ENCODE results near the gene ATP2B2. TPM values are rescaled to one million over a fixed set of nuclear protein-coding genes. Genes with fewer than 3 reads are reported as not detected.

ATP2B2 gene
- polyA plus RNA-seq, 1 donor: 6.6 TPM

DNA sequence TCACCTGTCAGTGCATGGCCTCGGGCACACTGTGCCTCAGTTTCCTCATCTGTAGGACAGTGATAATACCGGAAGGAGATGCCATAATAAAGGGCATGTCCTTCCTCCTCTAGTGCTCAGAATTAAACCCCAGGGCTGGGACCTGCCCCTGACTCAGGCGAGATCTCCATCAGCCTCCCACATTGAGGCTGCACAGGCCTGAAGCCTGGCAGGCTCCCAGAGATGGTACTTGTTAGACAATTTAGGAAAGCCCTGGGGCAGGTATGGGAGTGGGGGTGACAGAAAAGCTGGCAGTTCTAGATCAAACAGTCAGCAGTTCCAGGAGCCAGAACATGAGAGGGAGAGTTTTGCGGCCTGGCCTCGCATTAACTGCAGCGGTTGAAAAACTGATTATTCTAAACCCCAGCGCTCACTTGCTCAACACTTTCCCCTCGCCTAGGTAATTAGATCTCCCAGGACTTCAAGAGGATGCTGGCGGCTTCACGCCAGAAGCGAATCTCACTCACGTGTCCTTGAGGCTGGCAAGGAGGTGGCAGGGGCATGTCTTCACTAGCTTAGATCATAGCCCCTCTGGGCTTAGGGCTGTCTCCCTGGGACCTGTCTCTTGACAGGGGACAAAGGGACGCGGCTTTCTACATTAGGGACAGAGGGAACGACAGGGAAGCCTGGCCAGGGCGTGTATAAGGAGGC lies 73.1 kb downstream of the ATP2B2 start:
- DNase-seq (ENCODE audit: low read depth): no peak

DNA sequence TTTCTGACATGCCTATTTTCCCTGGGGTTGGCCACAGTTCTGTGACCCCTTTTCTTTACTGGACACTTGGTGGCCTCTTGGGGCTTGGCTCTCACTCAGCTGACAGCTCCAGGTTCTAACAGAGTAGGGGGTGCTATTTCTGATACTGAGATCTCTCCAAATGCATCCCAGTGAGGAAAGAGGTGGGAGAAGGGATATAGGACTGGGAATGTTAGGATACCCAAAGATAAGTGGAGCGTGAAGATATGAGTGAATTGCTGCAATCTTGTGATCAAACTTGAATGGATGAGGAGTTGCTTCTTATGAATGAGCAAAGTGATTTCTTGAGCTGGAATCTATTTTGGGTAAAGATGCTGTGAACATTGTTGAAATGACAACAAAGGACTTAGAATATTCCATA lies 74.6 kb downstream of the ATP2B2 start:
- no peak for DNase-seq (ENCODE audit: low read depth)

DNA sequence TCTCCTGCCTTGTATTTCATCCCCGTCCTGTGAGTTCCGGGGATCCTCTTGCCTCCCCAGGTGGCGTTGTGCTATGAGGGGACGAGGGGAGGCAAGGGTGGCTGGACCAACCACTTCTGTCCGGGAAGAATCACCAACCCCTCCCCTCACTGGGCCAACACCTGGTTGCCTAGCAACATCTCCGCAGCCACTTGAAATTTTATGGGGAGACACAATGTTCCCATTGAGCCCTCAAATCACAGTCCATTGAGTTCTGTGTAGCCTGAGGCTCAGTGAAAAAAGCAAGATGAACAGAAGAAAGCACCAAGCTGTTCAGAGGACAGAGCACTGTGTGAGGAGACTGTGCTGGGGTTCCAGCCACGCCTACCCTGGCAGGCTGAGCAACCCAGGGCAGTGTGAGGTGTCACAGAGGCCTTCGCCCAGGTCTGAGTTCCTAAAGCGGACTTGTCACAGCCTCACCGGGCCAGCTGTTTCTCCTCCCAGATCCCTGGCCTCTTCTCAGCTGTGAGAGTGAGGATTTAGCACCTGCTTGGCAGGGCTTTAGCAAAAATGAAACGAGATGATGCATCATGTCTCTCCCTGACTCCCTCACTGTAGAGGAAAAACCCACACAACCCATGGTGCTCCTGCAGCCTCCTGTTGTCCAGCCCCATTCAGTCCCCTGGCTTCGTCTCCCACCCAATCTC lies 76.8 kb downstream of the ATP2B2 start:
- no peak for DNase-seq (ENCODE audit: low read depth)

DNA sequence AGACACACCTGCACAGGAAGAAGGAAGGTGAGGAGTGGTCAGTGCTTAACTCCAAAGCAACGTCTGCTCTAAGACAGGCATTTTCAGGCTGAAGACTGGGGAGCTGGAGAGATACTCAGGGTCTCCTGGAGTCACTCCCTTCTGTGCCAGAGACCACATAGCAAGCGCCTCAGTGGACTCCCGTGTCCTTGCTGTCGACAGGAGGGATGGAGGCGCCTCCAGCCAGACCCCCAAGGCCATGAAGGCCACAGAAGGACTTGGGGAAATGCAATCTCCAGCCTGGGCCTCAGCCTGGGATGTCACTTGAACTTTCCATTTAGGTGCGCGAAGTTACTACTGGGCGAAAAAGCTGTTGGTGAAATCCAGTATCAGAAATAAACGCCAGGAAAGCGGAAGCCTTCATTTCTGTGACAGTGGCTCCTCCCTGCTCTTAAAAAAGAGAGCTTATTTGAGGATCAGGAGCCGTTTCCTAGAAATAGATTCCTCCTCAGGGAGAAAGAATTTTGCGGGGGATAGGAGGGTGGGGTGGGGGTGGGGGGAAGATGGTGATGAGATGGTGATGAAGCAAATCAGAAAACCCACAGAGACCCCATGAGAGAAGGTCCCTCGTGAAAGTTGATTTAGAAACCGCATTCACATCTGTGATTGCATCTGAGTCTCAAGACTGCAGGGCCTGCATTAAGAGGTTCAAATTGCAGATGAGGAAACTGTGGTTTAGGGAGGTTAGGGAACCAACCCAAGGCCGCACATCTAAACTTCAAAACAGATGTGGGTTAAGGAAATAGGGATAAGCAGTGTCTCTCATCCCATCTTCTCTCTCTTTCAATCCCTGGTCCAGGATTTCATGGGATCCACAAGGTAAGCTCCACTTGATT lies 78.8 kb downstream of the ATP2B2 start:
- DNase-seq (ENCODE audit: low read depth): no peak

DNA sequence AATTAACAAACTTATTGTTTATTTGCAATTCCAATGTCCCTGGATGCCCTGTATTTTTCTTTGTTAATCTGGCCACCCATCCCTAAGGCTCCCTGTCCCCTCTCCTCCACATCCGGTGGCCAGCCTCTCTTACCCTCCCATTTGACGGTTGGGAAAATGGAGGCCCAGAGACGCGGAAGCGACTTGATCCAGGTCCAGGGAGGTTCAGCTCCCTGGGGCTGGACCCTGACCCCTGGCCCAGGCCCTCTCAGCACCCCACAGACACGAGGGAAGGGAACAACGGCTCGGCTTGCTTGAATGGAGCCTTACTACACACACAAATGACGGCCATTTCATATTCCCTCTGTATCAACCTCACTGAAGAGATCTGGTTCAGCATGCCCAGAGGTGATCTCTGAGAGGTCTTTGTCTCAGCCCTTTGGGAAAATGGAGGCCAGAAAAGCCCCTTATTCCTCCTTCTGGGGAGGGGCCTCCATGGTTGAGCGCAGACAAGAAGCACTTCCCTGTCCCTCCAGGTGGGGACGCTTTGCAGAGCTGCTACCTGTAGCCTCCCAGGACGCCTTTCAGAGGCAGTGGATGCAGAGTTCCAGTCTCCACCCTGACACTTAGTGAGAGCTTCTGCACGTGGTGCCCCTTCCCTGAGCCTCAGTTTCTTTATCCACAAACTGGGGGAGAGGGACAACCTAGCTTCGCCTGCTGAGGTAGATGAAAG lies 82.1 kb downstream of the ATP2B2 start:
- no peak for DNase-seq (ENCODE audit: low read depth)

- DNase-seq (ENCODE audit: low read depth): no peak
Measured at GRCh38 chr3:10421996-10422395, 83.4 kb downstream of the ATP2B2 start.

GRCh38 chr3:10420745-10421475 lies 84.5 kb downstream of the ATP2B2 start:
- DNase-seq (ENCODE audit: low read depth): no peak

DNA sequence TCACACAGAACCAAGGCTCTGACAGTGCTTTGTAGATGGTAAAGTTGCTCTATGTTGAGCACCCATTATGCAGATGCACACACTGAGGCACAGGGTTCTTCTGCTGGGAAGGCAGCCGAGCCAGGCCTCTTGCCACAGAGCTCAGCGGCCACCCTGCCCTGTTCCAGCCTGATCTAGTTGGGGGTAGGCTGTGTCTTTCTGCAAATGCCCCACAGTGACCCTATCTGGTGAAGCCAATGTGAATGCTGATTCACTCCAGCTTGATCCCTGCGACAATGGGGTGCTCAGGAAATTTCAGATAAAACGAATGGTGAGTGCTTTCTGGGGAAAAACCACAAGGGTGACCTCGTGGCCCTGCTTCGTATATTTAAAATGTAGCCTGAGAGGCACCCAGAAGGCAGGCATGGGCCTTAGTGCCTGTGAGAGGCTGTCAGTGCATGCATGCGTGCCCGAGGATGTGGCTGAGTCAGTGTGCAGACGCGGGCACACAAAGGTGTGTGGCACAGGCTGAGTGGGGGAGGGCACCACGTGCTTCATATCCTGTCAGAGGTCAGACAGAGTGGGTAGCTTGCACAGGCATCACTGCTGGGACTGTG lies 85.7 kb downstream of the ATP2B2 start:
- DNase-seq (ENCODE audit: low read depth): no peak

- DNase-seq (ENCODE audit: low read depth): no peak
Measured at GRCh38 chr3:10417847-10418246, 87.5 kb downstream of the ATP2B2 start.

DNA sequence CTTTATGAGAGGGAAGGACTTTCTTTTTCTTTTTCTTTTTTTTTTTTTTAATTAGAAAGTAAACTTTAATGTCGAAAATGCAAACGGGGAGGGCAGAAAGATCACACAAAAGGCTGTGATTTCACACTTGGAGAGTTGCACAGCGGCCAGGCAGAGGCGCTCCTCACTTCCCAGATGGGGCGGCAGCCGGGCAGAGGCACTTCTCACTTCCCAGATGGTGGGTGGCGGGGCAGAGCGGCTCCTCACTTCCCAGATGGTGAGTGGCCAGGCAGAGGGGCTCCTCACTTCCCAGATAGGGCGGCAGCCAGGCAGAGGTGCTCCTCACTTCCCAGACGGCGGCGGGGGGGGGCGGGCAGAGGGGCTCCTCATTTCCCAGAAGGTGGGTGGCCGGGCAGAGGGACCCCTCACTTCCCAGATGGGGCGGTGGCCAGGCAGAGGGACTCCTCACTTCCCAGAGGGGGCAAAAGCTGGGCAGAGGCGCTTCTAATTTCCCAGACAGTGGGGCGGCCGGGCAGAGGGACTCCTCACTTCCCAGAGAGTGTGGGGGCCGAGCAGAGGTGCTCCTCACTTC lies 88.6 kb downstream of the ATP2B2 start:
- no peak for DNase-seq (ENCODE audit: low read depth)

DNA sequence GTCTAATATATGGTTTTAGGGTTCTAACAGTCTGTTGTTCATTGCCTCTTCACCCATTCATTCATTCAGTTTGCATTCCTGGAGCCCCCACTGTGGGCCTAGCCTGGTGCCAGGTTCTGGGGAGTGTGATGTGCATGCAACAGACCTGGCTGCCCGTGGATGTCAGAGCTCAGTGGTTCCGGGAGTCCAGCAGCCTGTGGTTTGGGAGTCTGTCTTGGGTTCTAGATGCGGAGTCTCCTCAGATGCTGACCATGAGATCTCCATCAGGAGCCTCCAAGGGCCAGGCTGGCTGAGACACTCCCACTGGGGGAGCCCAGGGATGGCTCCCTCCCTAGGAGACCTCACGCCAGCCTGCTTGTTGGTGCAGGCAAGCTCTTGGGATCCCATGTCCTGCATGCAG lies 92.3 kb downstream of the ATP2B2 start:
- DNase-seq (ENCODE audit: low read depth): no peak

- DNase-seq (ENCODE audit: low read depth): no peak
Measured at GRCh38 chr3:10411598-10412332, 93.6 kb downstream of the ATP2B2 start.

DNA sequence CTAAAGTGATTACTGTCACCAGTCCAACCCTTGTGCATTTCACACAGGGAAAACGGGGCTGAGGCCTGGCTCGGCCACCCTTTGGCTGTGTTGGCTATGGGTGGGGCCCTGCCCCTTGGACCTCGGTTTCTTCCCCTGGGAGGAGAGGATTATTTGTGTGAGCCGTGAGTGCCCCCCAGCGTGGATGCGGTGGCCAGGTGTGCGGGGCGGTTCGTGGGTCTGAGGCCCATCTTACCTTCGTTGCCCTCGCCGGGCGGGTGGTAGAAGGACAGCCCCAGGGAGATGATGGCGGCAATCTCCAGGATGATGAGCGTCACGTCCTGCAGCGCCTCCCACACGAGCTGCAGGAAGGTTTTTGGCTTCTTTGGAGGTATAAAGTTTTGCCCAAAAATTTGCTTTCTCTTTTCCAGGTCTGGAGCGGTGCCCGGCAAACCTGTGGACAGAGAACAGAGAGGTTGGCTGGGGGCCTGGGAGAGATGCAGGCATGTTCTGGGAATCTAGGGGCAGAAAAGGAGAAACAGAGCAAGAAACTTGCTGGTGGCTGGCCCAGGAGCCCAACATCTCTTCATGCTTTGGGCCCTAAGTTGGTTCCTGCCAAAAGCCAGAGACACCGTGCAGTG lies 94.9 kb downstream of the ATP2B2 start:
- DNase-seq (ENCODE audit: low read depth): no peak

DNA sequence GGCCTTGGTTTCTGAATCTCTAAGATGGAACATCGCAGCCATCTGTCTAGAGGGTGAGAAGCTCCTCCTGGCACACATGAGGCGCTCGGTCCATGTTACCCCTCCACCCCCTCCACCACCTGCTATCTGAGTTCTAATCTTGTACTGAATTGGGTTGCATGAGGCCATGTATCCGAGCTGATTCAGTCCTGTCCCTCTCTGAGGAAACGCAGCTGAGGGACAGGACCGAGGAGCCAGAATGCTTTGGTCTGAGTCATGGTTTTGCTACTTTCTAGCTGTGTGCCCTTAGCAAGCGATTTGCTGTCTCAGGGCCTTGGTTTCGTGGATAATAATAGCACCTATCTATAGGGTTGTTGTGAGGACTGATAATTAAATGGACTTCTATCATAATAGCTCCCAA lies 96.7 kb downstream of the ATP2B2 start:
- DNase-seq (ENCODE audit: low read depth): no peak

GRCh38 chr3:10407361-10407760 lies 98.0 kb downstream of the ATP2B2 start:
- no peak for DNase-seq (ENCODE audit: low read depth)

DNA sequence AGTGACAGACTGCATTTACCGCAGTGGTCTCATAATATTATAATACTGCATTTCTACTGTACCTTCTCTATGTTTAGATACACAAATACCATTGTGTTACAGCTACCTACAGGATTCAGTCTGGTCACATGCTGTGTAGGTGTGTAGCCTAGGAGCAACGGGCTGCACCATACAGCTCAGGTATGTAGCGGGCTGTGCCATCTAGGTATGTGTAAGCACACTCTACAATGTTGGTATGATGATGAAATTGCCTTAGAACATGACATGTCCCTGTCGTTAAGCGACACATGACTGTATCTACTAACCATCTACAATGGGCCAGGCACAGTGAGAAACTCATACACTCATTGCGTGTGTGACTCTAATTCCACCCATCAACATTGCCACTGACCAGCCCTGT lies 99.0 kb downstream of the ATP2B2 start:
- no peak for DNase-seq (ENCODE audit: low read depth)

DNA sequence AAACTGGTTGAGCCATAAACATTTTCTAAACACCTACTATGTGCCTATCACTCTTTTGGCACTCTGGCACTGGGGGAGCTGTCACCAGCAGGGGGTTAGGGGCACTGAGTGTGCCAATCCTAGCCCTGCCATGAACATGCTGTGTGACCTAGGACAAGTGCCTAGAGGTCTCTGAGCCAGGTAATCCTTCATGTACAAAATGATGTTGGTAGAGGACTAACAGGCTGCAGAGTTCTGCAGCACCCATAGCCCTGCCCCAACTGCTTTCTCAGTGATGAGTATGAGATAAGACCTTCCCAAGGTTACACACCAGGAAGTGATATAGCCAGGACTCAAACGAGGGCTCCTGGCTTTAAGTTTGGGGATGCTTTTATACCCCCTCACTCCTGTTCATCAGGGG lies 99.6 kb downstream of the ATP2B2 start:
- DNase-seq (ENCODE audit: low read depth): no peak

DNA sequence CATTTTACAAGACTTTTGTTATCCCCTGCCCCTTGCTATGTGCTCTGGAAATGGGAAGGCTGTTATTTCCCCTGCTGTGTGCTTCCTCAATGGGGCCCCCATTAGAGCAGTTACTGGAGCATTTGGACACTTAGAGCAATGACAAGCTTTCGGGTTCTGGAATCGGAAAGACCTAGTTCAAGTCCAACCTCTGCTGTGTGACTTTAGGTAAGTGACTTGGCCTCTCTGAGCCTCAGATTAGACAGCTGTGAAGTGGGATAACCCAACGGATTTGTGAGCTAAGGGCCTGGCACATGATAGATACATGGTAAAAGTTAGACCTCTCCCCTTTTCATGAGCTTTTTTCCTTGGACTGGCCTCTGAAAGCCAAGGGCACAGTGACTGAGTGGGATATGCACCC lies 100.5 kb downstream of the ATP2B2 start:
- no peak for DNase-seq (ENCODE audit: low read depth)

DNA sequence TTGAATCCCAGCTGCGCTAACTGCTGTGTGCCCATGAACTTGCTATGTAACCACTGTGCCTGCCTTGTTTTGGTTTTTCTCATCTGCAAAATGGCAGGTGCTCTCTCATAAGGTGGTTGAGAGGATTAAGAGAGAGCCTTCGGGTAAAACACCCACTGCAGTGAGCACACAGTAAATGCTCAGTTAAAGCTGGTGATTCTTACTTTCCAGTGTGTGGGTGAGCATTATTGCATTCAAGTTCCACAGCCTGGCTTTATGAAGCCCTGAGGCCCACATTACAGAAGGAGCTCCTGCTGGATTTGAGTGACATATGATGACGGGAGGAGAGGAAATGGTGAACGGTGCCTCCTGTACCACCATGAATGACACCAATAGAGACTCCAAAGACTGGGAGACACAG lies 101.0 kb downstream of the ATP2B2 start:
- DNase-seq (ENCODE audit: low read depth): no peak
